HG02610 (cell line): ENCODE results near the gene CTCF.

Source experiments
- ATAC-seq: cut with Tn5 transposase; IDR thresholded peaks from one replicate; pipeline ENCODE4 v1.9.1; 2021; ENCODE audit warnings: mild to moderate bottlenecking, moderate library complexity; ENCODE audit not compliant: unreplicated experiment

CTCF gene

GRCh38 chr16:67534431-67534830, 27.9 kb upstream of the CTCF start:
- ATAC-seq: no peak

GRCh38 chr16:67535201-67535600, 27.1 kb upstream of the CTCF start:
- no peak for ATAC-seq

GRCh38 chr16:67537270-67537635, 25.1 kb upstream of the CTCF start:
- ATAC-seq: peak; percentile 34

GRCh38 chr16:67537636-67538591, 24.4 kb upstream of the CTCF start:
- peak; percentile 30 for ATAC-seq

- ATAC-seq: no peak
Measured at GRCh38 chr16:67538666-67539101, 23.6 kb upstream of the CTCF start.

GRCh38 chr16:67539271-67539670, 23.1 kb upstream of the CTCF start:
- ATAC-seq: no peak

GRCh38 chr16:67539691-67540635, 22.4 kb upstream of the CTCF start:
- no peak for ATAC-seq

GRCh38 chr16:67540756-67541155, 21.6 kb upstream of the CTCF start:
- no peak for ATAC-seq

- no peak for ATAC-seq
Measured at GRCh38 chr16:67541391-67542263, 20.7 kb upstream of the CTCF start.

GRCh38 chr16:67542464-67542863, 19.9 kb upstream of the CTCF start:
- no peak for ATAC-seq

GRCh38 chr16:67543036-67543435, 19.3 kb upstream of the CTCF start:
- ATAC-seq: no peak

GRCh38 chr16:67543582-67543981, 18.7 kb upstream of the CTCF start:
- no peak for ATAC-seq

- no peak for ATAC-seq
Measured at GRCh38 chr16:67544329-67544841, 17.9 kb upstream of the CTCF start.

GRCh38 chr16:67544844-67545664, 17.3 kb upstream of the CTCF start:
- ATAC-seq: no peak

GRCh38 chr16:67545665-67546024, 16.7 kb upstream of the CTCF start:
- ATAC-seq: no peak

- ATAC-seq: no peak
Measured at GRCh38 chr16:67546091-67546501, 16.2 kb upstream of the CTCF start.

GRCh38 chr16:67546761-67547422, 15.4 kb upstream of the CTCF start:
- no peak for ATAC-seq

GRCh38 chr16:67547423-67548264, 14.7 kb upstream of the CTCF start:
- ATAC-seq: no peak
